SK-N-SH treated with all-trans-retinoic acid at 6 μM for 48 hours (cell line): ENCODE data around the gene C6orf132.

Source experiments
- ARNTL ChIP-seq: fragments of 450-650 bp; formaldehyde crosslinking; IDR thresholded peaks from 2 replicates; pipeline ENCODE4 v1.5.0; 2020; ENCODE audit warnings: low read depth, mild to moderate bottlenecking, moderate library complexity, borderline replicate concordance
- CREB5 ChIP-seq: fragments of 250-450 bp; sonication (Bioruptor Pico); IDR thresholded peaks from 2 replicates; pipeline ENCODE4 v1.5.1; 2020; ENCODE audit warnings: low read depth, mild to moderate bottlenecking, moderate library complexity
- OSR1 ChIP-seq: fragments of 250-450 bp; sonication (Bioruptor Pico); IDR thresholded peaks from 2 replicates; pipeline ENCODE4 v1.8.0; 2022; ENCODE audit warnings: moderate library complexity, mild to moderate bottlenecking, inconsistent platforms
- PATZ1 ChIP-seq: fragments of 250-450 bp; sonication (Bioruptor Pico); IDR thresholded peaks from 2 replicates; pipeline ENCODE4 v1.8.0; 2020; ENCODE audit warnings: mild to moderate bottlenecking, moderate library complexity, borderline replicate concordance
- ZFP3 ChIP-seq: fragments of 250-450 bp; sonication (Bioruptor Pico); IDR thresholded peaks from 2 replicates; pipeline ENCODE4 v1.5.0; 2020; ENCODE audit warnings: mild to moderate bottlenecking, moderate library complexity
- ZFP30 ChIP-seq: fragments of 450-650 bp; formaldehyde crosslinking; IDR thresholded peaks from 2 replicates; pipeline ENCODE4 v1.5.0; 2022; ENCODE audit warnings: mild to moderate bottlenecking, moderate library complexity
- ZNF70 ChIP-seq: fragments of 450-650 bp; formaldehyde crosslinking; IDR thresholded peaks from 2 replicates; pipeline ENCODE4 v1.5.0; 2020; ENCODE audit warnings: mild to moderate bottlenecking, moderate library complexity
- TF ChIP-seq, protein P1 (sequence below): fragments of 250-450 bp; sonication (Bioruptor Pico); IDR thresholded peaks from 2 replicates; pipeline ENCODE4 v1.5.1; 2021; ENCODE audit warnings: mild to moderate bottlenecking, moderate library complexity

- TF ChIP-seq ARNTL (no peak), PATZ1 (CRISPR knock-in tag) (no peak), ZFP30 (CRISPR knock-in tag) (no peak), ZFP3 (no peak), OSR1 (CRISPR knock-in tag) (no peak), CREB5 (CRISPR knock-in tag) (no peak), ZNF70 (CRISPR knock-in tag) (no peak)
- TF ChIP-seq, protein P1, sequence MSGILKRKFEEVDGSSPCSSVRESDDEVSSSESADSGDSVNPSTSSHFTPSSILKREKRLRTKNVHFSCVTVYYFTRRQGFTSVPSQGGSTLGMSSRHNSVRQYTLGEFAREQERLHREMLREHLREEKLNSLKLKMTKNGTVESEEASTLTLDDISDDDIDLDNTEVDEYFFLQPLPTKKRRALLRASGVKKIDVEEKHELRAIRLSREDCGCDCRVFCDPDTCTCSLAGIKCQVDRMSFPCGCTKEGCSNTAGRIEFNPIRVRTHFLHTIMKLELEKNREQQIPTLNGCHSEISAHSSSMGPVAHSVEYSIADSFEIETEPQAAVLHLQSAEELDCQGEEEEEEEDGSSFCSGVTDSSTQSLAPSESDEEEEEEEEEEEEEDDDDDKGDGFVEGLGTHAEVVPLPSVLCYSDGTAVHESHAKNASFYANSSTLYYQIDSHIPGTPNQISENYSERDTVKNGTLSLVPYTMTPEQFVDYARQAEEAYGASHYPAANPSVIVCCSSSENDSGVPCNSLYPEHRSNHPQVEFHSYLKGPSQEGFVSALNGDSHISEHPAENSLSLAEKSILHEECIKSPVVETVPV (CRISPR knock-in tag): no peak
Measured at GRCh38 chr6:42103753-42104094, 38.7 kb downstream of the C6orf132 start.
